Measurements from ENCODE around the gene CAPN13. TPM values are rescaled to one million over a fixed set of nuclear protein-coding genes. Genes with fewer than 3 reads are reported as not detected.
"Not testable (repeated sequence)": the region's sequence is repeated elsewhere in the genome, so short reads cannot be mapped to it uniquely, and the experiment has no call there.

The CAPN13 gene
- total RNA-seq, 2 experiments from 2014 or later: not detected

DNA sequence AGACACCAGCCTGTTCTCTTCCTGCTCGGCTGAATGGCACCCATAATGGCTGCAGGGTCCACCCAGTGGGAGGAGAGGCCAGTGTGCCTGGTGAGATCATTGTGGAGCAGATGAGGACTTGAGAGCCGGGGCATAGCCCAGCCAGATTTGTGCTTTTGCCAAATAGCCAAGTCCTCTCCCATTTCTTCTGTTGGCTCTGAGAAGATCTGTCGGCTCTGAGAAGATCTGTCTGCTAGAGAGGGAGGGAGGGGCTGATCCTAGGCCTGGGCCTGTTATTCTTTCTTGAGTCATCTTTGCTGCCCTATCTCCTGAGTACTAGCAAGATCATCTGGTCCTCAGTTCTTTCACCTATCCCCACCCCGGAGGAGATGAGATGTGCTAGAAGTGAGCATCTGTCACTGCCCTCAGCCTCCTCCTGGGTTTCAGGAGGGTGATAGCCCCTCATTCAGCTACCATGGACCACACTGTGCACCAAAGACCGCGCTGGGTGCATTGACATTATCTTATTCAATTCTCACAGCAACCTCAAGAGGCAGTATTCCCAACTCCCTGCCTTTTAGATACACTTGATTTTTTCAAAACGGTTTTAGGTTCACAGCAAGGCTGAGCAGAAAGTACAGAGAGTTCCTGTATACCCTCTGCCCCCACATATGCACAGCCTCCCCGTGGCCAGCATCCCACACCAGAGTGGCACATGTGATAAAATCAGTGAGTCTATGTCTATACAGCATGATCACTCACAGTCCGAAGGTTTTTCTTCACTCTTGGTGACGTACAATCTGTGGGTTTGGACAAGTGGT lies 98.6 kb downstream of the CAPN13 start:
- no peak for DNase-seq
- H3K36me3 Mint-ChIP-seq (ENCODE audit: low read depth): no peaks in the 10 kb centered on the region
- ChIA-PET POLR2A (interaction anchor here (1.5 kb wide), 1 partner anchor 545 kb away, joined by 4 read pairs; no protein-coding TSS in a partner anchor), CTCF (interaction anchor here (0.6 to 11.1 kb wide), 12 partner anchors 9 to 542 kb away, joined by 3 to 416 read pairs (median 4); no protein-coding TSS in a partner anchor)
- H3K27me3 Mint-ChIP-seq: peaks cover 2% of the 10 kb centered on the region
- no peak overlapping the region for H3K27ac Mint-ChIP-seq
- peaks cover under 1% of the 10 kb centered on the region for H3K4me1 Mint-ChIP-seq
- no peak overlapping the region for H3K4me3 Mint-ChIP-seq
- H3K9me3 Mint-ChIP-seq: no peaks in the 10 kb centered on the region

DNA sequence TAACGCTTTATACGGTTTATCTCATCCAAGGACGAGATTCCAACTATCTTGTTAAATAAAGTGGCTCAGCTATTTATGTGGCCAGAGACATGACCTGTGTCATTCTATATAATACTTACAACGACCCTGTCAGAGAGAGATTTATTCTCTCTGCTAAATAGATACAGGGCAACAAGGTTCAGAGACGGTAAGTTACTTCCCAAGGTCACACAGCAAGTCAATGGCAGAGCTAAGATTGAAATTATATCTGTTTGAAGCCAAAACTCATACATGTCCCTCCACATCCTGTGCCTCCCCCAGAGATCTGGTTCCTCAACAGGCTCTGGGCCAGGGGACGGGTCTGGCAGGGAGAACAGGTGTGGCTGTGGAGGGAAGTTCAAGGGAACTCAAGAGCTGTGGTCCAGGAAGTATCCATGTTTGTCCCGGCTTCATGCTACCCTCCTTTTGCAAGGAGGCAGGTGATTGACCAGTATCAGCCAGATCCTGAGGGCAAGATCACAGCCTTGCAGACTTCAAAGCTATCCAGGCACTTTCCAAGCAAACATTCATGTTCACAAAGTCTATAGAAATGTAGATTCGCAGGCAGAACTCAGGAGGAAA lies 99.8 kb downstream of the CAPN13 start:
- Mint-ChIP-seq H3K4me3 (no peak overlapping the region), H3K36me3 (ENCODE audit: low read depth) (no peaks in the 10 kb centered on the region), H3K4me1 (no peaks in the 10 kb centered on the region), H3K9me3 (peaks cover 2% of the 10 kb centered on the region), H3K27ac (no peak overlapping the region), H3K27me3 (peaks cover 11% of the 10 kb centered on the region)
- DNase-seq: no peak
- ChIA-PET POLR2A (no interaction called here), CTCF (interaction anchor here (1.6 to 11.1 kb wide), 3 partner anchors 494 to 541 kb away, joined by 3 to 416 read pairs (median 47); no protein-coding TSS in a partner anchor)

DNA sequence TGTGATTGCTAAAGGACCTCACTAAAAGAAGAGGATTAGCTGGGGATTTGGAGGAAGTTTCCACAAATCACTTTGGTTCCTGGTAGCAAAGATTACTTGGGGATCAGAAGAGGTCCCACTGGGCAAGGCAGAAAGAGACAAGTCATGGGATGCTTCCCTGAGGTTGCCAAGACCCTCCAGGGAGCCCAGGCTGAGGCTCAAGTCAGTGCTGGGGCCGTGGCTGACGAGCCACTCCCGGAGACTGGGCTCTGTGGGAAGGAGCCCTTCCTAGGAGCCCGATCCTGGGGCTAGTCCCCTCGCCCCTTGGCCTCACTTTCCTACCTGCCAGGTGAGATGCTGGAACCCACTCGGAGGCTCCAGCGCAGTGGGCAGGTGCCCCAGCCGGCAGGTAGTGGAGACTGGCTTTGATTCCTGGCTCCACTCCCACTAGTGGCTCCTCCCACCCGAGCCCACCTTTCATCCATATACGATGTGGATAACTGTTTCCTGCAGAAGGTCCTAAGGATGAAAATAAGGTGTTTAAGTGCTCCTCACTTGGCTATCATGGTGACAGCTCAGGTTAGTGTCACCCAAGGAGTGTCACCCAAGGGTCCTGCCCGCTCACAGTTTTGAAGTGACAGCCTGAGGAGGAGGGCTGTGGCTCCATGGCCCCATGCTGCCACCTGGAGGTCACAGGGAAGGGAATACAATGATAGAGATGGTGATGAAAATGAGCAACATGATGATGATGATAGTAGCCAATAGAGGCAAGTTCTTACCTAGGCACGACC lies 100.5 kb downstream of the CAPN13 start:
- DNase-seq: peak; percentile 70
- H3K27ac Mint-ChIP-seq: no peak overlapping the region
- H3K4me3 Mint-ChIP-seq: no peak overlapping the region
- ChIA-PET POLR2A (no interaction called here), CTCF (interaction anchor here (1.1 to 11.1 kb wide), 5 partner anchors 10 to 540 kb away, joined by 3 to 416 read pairs (median 3); no protein-coding TSS in a partner anchor)
- no peaks in the 10 kb centered on the region for H3K4me1 Mint-ChIP-seq
- H3K9me3 Mint-ChIP-seq: peaks cover 9% of the 10 kb centered on the region
- peaks cover 5% of the 10 kb centered on the region for H3K36me3 Mint-ChIP-seq (ENCODE audit: low read depth)
- H3K27me3 Mint-ChIP-seq: peaks cover 17% of the 10 kb centered on the region

DNA sequence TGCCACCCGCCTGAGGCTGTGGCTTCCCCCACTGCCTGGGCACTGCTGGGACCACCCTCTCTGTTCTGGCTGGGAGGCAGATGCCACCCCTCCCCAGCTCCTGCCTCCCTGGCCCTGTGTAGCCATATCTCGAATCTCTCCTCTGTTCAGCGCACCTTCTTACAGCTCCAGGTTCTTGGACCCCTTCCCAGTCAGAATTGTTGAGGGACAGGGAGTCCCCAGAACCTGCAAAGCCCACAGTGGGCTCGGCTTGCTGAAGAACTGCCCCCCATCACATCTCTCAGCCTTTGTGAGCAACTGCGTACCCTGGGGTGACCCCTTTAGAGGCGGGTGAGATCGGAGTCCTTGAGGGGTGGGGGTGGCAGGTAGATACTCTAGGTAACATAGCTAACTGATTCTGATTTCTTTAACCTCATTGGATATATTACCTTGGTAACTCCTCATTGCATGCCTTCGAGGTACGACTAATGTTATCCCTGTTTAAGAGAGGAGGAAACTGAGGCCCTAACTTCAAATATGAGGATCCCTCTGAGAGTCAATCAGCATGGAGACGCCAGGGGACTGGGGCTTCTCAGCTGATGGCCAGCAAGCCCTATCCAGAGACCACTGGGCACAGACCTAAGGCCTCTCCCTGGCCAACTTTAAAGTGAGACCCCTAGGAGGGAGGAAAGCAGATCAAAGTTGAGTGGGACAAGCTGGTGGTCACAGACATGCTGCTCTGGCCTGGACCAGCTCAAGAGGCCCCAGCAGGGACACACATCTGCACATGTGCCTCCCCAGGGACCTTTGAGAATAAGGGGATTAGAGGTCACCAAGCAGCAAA lies 101.3 kb downstream of the CAPN13 start:
- CTCF ChIA-PET: interaction anchor here (1.1 to 11.1 kb wide), 6 partner anchors 10 to 554 kb away, joined by 3 to 416 read pairs (median 3); no protein-coding TSS in a partner anchor
- Mint-ChIP-seq H3K36me3 (ENCODE audit: low read depth) (peaks cover 5% of the 10 kb centered on the region), H3K27me3 (peaks cover 18% of the 10 kb centered on the region), H3K4me3 (no peak overlapping the region), H3K4me1 (no peaks in the 10 kb centered on the region), H3K9me3 (peaks cover 14% of the 10 kb centered on the region), H3K27ac (no peak overlapping the region)
- POLR2A ChIA-PET: no interaction called here
- no peak for DNase-seq

DNA sequence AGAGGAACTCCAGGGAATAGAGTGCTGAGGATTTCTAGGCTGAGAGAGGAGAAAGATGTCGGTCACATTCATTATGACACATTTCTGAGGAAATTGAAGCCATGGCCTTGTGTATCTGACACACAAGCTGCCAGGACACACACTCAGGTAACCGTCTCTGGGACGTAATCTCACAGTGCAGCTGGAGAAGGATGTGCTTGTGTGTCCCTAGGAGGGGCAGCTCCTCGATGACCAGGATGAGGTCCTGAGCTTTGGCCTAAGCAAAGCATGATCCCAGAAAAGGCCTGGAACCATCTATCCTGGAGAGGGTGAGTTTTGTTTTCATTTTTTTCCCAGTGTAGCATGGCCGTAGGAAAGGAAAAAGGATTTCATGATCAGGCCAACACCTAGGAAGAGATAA lies 102.2 kb downstream of the CAPN13 start:
- Mint-ChIP-seq H3K36me3 (ENCODE audit: low read depth) (peaks cover 5% of the 10 kb centered on the region), H3K27me3 (peaks cover 21% of the 10 kb centered on the region), H3K4me1 (no peaks in the 10 kb centered on the region), H3K9me3 (peaks cover 16% of the 10 kb centered on the region), H3K27ac (no peak overlapping the region), H3K4me3 (no peak overlapping the region)
- POLR2A ChIA-PET: no interaction called here
- CTCF ChIA-PET: interaction anchor here (1.2 to 11.1 kb wide), 3 partner anchors 497 to 553 kb away, joined by 3 to 416 read pairs (median 47); no protein-coding TSS in a partner anchor
- no peak for DNase-seq

DNA sequence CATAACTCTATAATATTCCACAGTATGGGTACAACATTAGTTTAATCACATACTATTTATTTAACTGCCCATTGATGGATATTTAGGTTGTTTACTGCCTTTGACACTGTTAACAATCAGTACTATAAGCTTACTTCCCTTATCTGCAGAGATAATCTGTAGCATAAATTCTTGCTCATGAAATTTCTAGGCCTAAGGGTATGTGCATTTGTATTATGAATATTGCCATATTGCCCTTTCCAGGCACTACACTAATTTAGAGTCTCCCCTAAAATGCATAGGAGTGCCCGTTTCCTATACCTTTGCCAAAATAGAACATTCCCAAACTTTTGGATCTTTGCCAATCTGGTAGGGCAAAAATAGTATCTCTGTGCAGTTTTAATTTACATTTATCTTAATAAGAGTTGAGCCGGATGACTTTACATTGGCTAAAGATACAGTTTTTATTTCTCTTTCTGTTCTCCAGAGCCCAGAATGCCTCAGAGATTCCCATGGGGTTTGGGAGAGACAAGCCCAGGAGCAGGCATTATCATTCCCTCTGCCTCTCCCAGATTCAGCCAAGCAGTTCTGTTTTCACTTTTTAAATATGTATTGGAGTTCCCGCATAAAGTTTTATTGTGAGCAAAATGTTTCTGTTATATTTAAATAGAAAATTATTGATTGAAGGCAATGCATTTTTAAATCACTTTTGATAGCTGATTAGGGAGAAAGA lies 102.8 kb downstream of the CAPN13 start:
- Mint-ChIP-seq H3K4me1 (no peaks in the 10 kb centered on the region), H3K9me3 (peaks cover 16% of the 10 kb centered on the region), H3K4me3 (no peak overlapping the region), H3K27me3 (peaks cover 21% of the 10 kb centered on the region), H3K36me3 (ENCODE audit: low read depth) (peaks cover 5% of the 10 kb centered on the region), H3K27ac (no peak overlapping the region)
- CTCF ChIA-PET: interaction anchor here (1.2 to 11.1 kb wide), 4 partner anchors 496 to 553 kb away, joined by 3 to 416 read pairs (median 26); no protein-coding TSS in a partner anchor
- POLR2A ChIA-PET: no interaction called here
- DNase-seq: no peak

DNA sequence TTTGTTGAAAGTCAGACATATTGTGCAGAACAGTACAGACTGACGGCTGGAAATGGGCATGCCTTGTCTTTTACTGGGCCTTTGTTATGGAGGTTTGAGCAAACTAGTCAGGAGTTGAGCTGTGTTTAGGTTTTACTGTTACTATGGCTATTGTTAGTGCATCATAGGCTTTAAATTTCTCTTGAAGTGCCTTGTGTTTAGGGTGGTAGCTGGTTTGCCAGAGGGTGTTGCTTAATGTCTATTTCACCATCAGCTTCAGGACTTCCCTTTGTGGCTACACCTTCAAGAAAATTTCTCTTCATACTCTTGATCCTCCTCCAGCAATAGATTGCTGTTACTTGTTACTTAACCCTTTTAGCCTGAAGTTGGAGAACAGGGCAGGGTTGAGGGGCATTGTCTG lies 104.6 kb downstream of the CAPN13 start:
- Mint-ChIP-seq H3K36me3 (ENCODE audit: low read depth) (peaks cover 5% of the 10 kb centered on the region), H3K9me3 (peaks cover 16% of the 10 kb centered on the region), H3K27me3 (peaks cover 21% of the 10 kb centered on the region), H3K27ac (no peak overlapping the region), H3K4me1 (no peaks in the 10 kb centered on the region), H3K4me3 (no peak overlapping the region)
- POLR2A ChIA-PET: no interaction called here
- no peak for DNase-seq
- CTCF ChIA-PET: interaction anchor here (0.7 to 3.0 kb wide), 5 partner anchors 9 to 538 kb away, joined by 3 to 21 read pairs (median 4); no protein-coding TSS in a partner anchor

DNA sequence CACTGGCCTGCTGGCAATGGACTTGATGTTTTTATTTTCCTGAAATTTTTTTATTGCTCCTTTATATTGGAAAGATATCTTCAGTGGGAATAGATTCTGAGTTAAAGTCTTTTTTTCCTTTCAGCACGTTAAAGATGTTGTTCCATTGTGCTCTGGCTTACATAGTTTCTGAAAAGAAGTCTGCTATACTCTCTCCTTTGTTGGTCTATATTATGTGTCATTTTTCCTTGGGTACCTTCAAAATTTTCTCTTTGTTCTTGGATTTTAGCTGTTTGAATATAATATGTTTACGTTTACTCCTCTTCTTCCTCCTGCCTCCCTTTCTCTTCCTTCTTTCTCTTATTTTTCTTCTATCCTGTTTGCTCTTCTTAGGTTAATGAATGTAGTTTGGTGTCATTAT lies 105.5 kb downstream of the CAPN13 start:
- Mint-ChIP-seq H3K9me3 (peaks cover 16% of the 10 kb centered on the region), H3K4me3 (no peak overlapping the region), H3K27ac (no peak overlapping the region), H3K27me3 (peaks cover 21% of the 10 kb centered on the region), H3K4me1 (no peaks in the 10 kb centered on the region), H3K36me3 (ENCODE audit: low read depth) (peaks cover 5% of the 10 kb centered on the region)
- POLR2A ChIA-PET: no interaction called here
- CTCF ChIA-PET: interaction anchor here (1.2 to 3.0 kb wide), 2 partner anchors 10 to 535 kb away, joined by 4 to 21 read pairs; no protein-coding TSS in a partner anchor
- DNase-seq: no peak

DNA sequence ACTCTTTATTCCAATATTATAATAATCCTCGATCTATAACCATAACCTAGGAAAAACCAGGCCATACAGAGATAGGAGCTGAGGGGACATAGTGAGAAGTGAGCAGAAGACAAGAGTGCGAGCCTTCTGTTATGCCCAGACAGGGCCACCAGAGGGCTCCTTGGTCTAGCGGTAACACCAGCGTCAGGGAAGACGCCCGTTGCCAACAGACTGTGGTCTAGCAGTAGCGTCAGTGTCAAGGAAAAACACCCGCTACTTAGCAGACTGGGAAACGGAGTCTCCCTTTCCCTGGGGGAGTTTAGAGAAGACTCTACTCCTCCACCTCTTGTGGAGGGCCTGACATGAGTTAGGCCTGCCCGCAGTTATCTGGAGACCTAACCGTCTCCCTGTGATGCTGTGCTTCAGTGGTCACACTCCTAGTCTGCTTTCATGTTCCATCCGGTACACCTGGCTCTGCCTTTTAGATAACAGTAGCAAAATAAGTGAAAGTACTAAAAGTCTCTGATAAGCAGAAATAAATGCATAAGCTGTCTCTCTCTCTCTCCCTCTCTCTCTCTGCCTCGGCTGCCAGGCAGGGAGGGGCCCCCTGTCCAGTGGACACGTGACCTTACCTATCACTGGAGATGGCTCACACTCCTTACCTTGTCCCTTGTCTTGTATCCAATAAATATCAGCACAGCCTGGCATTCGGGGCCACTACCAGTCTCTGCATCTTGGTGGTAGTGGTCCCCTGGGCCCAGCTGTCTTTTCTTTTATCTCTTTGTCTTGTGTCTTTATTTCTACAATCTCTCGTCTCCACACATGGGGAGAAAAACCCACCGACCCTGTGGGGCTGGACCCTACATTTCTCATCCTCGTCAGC lies 109.8 kb downstream of the CAPN13 start:
- H3K9me3 Mint-ChIP-seq: peaks cover 14% of the 10 kb centered on the region
- not testable (repeated sequence) for DNase-seq

DNA sequence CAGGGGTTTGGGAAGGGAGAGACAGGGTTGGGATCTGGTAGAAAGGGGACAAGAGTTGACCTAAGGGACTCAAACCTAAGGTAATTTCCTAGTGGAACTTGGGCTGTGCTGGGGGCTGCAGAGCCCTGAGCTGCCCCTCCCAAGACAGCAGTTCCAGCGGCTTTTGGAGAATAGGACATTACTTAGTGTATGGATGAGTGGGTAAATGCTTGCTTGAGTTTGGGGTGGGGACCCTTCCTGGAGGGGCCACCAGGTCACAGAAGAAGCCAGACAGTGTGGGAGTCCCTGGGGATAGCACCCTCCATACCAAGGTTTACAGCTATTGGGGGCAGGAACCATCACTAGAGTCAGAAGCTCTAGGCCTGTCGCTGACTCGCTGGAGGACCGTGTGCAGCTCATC lies 111.5 kb downstream of the CAPN13 start:
- H3K27ac Mint-ChIP-seq: no peak overlapping the region
- no peaks in the 10 kb centered on the region for H3K9me3 Mint-ChIP-seq
- H3K4me3 Mint-ChIP-seq: no peak overlapping the region
- no peaks in the 10 kb centered on the region for H3K4me1 Mint-ChIP-seq
- CTCF ChIA-PET: interaction anchor here (1.4 to 3.8 kb wide), 2 partner anchors 10 to 16 kb away, joined by 3 to 15 read pairs; no protein-coding TSS in a partner anchor
- H3K27me3 Mint-ChIP-seq: peaks cover 4% of the 10 kb centered on the region
- no peaks in the 10 kb centered on the region for H3K36me3 Mint-ChIP-seq (ENCODE audit: low read depth)
- no peak for DNase-seq
- POLR2A ChIA-PET: no interaction called here

More for the DNA sequence above, 109.8 kb downstream of the CAPN13 start:
- H3K4me3 Mint-ChIP-seq; H3K27ac Mint-ChIP-seq; H3K4me1 Mint-ChIP-seq; H3K36me3 Mint-ChIP-seq (ENCODE audit: low read depth); POLR2A ChIA-PET: not testable (repeated sequence)
- CTCF ChIA-PET: interaction anchor here (1.0 to 3.8 kb wide), 2 partner anchors 12 to 14 kb away, joined by 3 to 15 read pairs; no protein-coding TSS in a partner anchor
- H3K27me3 Mint-ChIP-seq: peaks cover 13% of the 10 kb centered on the region

Measured in activated CD4-positive, alpha-beta memory T cell treated with anti-CD3 and anti-CD28 coated beads, Interleukin-2, amount 10 ng/mL, durations not matched to agents 7 days and 5 days (primary cell).